ENCODE measurements around the gene ATP9B.

ATP9B gene

DNA sequence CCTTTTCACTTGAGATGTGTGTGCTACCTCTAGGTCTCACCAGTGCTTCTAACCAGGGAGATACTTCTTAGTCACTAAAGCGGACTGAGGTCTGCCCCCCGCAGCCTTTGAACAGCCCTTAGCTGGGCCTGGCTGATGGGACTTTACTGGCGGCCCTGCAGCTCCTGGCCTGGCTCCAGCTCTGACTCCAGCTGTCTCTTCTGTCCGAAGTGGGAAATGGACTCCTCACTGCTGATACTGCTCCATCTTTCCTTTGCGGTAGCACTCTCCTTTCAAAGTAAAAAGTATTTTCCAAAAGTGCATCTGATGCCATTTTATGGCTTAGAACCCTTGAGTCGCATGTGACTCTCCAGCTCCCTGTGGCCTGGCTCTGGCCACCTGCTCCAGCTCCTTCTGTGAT lies 64.5 kb downstream of the ATP9B start:
- TF ChIP-seq, protein P1, sequence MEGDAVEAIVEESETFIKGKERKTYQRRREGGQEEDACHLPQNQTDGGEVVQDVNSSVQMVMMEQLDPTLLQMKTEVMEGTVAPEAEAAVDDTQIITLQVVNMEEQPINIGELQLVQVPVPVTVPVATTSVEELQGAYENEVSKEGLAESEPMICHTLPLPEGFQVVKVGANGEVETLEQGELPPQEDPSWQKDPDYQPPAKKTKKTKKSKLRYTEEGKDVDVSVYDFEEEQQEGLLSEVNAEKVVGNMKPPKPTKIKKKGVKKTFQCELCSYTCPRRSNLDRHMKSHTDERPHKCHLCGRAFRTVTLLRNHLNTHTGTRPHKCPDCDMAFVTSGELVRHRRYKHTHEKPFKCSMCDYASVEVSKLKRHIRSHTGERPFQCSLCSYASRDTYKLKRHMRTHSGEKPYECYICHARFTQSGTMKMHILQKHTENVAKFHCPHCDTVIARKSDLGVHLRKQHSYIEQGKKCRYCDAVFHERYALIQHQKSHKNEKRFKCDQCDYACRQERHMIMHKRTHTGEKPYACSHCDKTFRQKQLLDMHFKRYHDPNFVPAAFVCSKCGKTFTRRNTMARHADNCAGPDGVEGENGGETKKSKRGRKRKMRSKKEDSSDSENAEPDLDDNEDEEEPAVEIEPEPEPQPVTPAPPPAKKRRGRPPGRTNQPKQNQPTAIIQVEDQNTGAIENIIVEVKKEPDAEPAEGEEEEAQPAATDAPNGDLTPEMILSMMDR (conservative IDR thresholded peaks at IDR 0.05), result no peak
- no peak overlapping the region for H3K27ac ChIP-seq

- TF ChIP-seq, protein P1 (conservative IDR thresholded peaks at IDR 0.05), result no peak
- no peak overlapping the region for H3K27ac ChIP-seq
Observed at GRCh38 chr18:79135924-79136323, 66.7 kb downstream of the ATP9B start.

DNA sequence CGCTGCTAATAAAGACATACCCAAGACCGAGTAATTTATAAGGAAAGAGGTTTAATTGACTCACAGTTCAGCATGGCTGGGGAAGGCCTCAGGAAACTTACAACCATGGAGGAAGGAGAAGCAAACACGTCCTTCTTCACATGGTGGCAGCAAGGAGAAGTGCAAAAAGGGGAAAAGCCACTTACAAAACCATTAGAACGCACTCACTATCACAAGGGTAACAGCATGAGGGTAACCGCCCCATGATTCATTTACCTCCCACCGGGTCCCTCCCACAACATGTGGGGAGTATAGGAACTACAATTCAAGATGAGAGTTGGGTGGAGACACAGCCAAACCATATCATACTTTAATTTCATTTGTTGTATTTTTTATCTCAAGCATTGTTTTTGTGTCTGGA lies 67.5 kb downstream of the ATP9B start:
- no peak overlapping the region for H3K27ac ChIP-seq
- TF ChIP-seq, protein P1 (conservative IDR thresholded peaks at IDR 0.05), result no peak

DNA sequence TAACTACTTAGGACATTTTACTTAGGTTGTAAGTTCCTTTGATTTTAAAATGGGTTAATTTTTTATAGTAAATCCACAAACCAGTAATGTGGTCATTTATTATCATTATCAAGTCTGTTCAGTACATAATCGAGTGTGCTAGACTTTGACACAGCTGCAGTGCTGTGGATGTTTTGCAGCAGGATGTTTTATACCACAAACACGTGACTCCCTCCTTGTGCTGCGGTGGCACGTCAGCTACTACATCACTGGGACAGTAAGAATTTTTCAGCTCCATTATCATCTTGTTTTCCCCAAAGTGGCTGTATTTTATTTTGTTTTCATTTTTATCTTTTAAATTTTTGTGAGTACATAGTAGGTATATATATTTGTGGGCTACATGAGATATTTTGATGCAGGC lies 70.0 kb downstream of the ATP9B start:
- no peak overlapping the region for H3K27ac ChIP-seq
- TF ChIP-seq, protein P1 (conservative IDR thresholded peaks at IDR 0.05), result no peak

- TF ChIP-seq, protein P1 (conservative IDR thresholded peaks at IDR 0.05), result no peak
Observed at GRCh38 chr18:79147014-79147413, 77.8 kb downstream of the ATP9B start.

DNA sequence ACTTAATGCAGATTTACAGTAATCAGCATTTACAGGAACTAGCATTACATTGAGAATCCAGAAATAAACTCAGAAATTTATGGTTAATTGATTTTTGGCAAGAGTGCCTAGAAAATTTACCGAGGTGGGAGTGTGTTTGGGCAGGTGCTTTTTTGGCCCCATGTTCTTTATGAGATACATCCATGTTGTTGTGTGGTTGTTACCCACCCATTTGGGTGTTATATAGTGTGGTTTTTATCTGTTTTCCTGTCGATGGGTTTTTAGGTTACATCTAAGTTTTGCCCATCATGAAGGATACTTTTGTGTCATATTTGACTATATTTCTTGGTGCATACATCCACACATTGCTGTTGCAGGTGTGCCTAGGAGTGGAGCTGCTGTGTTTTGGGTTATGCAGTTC lies 82.0 kb downstream of the ATP9B start:
- no peak overlapping the region for H3K27ac ChIP-seq
- TF ChIP-seq, protein P1 (conservative IDR thresholded peaks at IDR 0.05), result no peak

More at GRCh38 chr18:79147014-79147413, 77.8 kb downstream of the ATP9B start:
- no peak overlapping the region for H3K27ac ChIP-seq

DNA sequence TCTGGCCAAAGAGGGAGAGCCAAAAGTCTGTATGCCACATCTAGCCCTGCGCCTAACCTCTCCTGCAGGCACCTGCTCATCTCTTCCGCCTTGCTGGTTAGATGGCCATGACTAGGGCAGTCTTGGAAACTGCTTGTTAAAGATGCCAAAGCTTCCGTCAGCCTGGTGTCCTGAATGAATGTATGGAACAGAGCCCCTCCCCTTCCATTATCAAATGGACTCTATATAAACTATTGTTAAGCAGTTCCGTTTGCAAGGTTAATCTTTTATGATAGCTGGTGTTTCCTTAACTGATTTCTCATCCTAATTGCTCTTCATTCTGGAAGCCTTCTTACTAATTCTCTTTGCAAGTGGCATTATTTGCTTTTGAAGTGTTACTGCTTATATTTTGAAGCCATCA lies 87.1 kb downstream of the ATP9B start:
- TF ChIP-seq, protein P1 (conservative IDR thresholded peaks at IDR 0.05), result no peak
- no peak overlapping the region for H3K27ac ChIP-seq

- TF ChIP-seq, protein P1 (conservative IDR thresholded peaks at IDR 0.05), result no peak
- no peak overlapping the region for H3K27ac ChIP-seq
Observed at GRCh38 chr18:79164706-79165105, 95.5 kb downstream of the ATP9B start.
